Activated CD8-positive, alpha-beta memory T cell treated with anti-CD3 and anti-CD28 coated beads, Interleukin-2, amount 50 U/mL, for 48 hours (primary cell): ENCODE data around the gene E2F2.
"Not testable (repeated sequence)": the region's sequence is repeated elsewhere in the genome, so short reads cannot be mapped to it uniquely, and the experiment has no call there.

Experiments used
- DNase-seq: peaks from one replicate; pipeline ENCODE4 v3.0.0-alpha.2; 2020

The E2F2 gene

DNA sequence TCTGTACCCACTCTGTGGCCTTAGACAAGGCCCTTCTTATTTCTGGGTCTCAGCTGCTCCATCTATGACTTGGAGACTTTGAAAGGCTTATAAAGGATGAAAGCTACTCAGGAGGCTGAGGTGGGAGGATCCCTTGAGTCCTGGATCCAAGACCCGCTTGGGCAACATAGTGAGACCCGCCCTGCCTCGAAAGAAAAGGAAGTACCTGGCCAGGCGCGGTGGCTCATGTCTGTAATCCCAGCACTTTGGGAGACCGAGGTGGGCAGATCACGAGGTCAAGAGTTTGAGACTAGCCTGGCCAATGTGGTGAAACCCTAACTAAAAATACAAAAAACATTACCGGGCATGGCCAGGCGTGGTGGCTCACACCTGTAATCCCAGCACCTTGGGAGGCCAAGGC, 14.8 kb upstream of the E2F2 start:
- no peak for DNase-seq

DNA sequence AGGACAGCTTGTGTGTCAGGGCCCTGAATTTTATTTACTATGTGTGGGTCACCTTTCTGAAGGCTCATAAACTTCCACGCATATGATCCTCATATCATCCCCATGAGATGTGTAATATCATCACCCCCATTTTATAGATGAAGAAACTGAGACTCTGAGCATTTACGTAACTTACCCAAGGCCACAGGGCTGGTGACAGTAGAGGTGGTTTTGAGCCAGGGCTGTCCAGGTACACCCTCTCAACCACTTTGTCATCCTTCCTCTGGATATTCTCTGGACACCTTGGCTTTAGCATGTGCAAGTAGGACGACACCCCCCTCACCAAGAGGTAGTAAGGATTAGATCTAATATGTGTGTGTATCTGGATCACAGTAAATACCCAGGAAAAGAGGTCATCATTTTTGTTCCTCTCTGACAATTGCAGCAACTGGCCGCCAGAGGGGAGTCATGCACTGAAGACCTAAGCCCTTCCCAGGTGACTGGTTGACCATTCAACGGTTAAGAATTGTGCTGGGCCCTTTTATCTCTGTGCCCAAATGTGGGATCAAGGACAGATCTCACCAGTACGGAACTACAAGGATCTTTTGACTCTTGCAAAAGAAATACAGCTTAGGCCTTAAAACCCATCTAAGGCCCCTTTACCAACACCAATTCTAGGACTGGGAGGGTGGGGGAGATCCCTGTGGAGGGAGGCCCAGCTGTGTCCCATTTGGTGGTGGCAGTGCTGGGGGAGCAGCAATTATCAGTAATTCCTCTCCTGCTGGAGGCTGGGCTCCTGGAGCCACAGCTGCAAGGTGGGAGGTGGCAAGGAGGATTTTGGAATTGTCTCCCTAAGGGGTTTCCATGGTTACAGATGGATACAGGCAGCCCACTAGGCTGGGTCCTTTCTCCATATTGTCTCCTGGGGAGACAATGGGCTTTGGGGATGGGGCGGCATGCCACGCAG, 13.7 kb upstream of the E2F2 start:
- peak; percentile 83 for DNase-seq

DNA sequence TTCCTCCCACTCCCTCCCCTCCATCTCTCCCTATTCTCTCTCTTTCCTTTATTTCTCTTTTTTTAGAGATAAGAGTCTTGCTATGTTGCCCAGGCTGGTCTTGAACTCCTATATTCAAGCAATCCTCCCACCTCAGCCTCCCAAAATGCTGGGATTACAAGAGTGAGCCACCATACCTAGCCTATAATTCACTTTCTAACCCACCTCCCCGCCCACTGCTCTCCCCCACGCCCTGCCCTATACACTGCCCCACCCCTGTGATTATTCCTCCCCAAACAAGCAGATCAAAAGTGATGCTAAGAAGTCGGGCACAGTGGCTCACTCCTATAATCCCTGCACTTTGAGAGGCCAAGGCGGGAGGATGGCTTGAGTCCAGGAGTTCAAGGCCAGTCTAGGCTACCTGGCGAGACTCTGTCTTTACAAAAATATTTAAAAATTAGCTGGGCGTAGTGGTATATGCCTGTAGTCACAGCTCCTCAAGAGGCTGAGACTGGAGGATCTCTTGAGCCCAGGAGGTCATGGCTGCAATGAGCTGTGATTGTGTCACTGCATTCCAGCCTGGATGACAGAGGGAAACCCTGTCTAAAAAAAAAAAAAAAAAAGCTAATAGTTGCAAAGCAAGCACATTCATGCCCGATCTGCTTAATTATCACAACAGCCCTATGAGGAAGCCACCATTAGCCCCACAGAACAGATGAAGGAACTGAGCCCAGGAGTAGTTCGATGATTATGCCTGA, 12.8 kb upstream of the E2F2 start:
- DNase-seq: no peak

DNA sequence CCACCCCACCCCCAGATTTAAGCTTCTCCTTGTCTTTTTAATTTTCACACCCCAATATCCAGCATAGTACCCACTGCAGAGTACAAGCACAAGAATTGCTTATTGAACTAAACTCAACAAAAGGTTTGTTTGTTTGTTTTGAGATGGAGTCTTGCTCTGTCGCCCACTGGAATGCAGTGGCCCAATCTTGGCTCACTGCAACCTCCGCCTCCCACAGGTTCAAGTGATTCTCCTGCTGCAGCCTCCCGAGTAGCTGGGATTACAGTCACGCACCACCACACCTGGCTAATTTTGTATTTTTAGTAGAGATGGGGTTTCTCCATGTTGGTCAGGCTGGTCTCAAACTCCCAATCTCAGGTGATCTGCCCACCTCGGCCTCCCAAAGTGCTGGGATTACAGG, 11.9 kb upstream of the E2F2 start:
- not testable (repeated sequence) for DNase-seq

DNA sequence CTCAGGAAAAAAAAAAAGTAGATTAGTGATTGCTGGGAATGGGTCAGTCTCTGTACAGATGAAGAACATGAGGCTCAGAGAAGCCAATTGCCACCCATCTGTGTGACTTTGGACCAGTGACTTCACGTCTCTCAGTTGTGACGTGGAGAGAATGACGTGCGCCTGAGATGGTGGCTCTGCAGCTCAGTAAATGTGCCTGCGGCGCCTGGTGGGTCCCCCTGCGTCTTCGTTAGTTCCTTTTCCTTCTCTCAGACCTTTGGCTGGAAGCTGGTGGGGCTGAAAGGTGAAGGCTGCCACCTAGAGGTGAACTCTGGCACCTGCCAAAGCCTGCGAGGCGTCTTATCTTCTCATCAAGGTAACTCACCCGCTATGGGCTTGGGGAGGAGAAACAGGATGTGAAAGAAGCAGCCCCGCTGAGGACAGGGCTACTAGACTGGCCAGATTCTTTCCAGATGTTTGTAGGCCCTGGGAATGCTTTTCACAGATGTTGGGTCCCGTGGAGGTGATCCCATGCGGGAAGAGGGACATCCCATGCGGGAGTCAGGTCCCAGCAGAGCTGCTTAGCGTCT, 8.7 kb upstream of the E2F2 start:
- DNase-seq: peak; percentile 91

DNA sequence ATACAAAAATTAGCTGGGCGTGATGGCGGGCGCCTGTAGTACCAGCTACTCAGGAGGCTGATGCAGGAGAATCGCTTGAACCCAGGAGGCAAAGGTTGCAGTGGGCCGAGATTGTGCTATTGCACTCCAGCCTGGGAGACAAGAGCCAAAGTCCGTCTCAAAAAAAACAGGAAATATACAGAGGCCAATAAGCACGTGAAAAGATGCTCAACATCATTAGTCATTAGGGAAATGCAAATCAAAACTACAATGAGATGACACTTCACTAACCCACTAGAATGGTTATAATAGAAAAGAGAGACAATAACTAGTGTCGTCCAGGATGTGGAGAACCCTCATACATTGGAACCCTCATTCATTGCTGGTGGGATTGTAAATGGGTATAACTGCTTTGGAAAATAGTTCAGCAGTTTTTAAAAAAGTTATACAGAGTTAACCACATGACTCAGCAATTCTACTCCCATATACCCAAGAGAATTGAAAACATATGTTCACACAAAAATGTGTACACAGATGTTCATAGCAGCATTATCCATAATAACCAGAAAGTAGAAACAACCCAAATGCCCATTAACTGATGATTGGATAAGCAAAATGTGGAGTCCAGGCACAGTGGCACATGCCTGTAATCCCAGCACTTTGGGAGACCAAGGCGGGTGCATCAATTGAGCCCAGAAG, 6.4 kb upstream of the E2F2 start:
- no peak for DNase-seq

DNA sequence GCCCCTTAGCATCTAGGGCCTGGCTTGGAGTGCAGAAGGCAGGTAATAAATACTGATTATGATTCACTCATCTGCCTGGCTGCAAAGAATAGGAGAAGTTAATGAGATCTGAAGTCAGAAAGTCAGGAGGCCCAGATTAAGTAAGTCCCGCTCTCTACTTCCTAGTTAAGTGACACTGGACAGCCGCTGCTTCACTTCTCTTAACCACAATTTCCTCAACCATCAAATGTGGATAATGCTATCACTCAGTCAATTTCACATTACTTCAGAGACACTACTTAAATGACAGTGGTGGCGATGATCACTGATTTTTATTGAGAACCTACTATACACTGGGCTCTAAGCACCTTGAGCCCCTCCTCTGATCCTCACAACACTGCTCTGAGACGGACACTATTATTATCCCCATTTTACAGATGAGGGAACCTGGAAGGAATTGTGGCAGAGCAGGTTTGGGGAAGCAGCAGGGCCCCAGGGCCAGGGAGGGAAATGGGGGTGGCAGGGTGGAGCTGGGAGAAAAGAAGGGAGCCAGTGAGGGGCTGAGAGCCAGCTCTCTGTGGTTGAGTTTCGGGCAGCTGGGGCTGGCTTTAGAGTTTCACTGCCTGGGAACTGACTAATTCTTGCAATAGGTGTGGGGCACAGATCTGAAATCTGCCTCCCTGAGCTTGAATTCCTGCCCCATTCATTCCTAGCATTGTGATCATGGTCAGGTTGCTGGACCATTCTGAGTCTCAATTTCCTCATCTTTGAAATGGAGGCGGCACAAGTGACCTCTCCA, 2.4 kb upstream of the E2F2 start:
- no peak for DNase-seq

DNA sequence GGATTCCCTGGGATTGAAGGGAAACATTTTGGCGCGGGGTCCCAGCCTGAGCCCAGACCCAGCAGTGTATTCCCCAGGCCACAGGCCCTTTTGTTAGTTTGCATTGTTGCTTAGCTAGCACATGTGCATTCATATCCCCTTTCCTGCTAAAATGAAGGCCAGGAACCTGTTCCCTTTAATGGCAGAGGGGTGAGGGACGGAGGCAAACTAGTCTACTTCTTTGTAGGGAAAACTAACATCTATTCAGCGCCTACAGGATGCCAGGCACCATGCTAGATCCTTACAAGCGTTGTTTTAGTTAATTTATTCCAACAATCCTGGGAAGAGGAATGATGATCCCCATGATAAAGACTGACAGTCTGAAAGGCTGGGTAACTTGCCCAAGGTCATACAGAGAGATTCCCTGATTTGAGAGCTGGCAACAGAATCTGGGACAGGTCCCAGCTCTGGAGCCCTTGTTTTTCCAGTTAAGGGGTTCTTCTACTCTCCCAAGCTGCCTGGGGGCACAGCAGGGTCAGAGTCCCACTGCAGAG, 595 bp upstream of the E2F2 start:
- DNase-seq: no peak

DNA sequence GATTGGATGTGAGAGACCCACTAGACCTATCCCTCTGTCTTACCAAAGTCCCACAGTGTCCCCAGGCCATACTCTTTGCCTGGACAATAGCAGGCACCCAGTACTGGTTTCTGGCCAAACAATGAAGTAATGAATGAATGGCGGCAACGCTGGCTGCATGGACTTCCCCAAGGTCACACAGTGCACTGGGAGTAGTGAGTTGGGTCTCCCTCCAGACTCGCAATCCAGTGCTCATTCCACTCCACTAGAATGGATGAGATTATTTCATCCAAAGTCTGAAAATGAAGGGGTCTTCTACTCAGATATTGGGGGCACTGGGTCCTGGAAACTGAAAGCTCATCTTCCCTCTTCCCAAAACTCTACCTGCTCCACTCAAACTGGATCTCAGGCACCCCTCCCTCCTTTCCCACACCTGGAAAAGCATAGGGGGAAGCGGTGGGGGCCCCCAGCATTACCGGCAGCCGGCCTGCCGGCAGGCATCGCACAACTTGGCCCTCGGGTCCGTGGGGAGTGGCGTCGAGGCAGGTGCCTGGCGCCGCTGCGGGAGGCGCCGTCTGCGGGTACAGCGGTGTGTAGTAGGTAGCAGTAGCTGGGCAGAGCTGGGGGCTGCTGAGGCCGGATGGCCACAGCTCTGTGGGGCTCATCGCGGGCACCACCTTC, 816 bp downstream of the E2F2 start:
- no peak for DNase-seq

DNA sequence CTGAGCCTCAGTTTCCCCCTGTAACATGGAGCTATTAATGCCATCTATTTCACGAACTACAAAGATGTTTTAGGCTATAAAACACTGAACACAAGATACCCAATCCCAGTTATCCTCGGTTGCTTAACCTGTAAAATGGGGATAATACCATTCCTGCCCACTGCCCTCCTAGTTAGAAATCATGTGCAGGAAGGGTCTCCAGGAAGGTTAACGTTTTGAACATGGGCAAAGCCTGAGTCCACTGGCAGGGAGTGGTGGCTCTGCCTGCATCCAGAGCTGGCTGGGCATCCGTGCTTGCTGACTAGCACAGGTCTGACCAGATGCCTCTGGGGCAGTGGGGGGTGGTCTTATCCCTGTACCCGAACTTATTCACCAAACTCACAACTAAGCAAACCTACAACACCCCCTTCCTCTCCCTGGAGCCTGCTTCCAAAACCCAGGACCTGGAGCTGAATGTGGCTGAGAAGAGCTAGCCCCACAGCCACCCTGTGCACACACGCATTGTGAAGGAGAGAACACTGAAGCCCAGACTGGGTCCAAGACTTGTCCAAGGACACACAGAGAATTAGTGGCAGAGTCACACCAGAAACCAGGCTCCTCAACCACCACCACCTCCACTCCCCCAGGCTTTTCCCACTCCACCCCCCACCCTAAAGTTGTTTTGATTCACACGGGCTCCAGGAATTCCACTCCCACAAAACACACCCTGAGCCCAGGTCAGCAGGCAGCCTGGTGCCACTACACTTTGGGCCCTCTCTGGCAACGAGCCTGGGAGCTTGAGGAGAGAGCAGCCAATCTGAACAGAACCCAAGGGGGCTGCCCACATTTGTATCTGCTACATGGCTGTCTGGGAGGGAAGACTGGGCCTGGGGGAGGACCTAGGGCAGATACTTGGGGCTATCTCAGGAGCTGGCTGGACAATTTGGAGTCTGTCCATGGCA, 1.6 kb downstream of the E2F2 start:
- DNase-seq: peak; percentile 60

DNA sequence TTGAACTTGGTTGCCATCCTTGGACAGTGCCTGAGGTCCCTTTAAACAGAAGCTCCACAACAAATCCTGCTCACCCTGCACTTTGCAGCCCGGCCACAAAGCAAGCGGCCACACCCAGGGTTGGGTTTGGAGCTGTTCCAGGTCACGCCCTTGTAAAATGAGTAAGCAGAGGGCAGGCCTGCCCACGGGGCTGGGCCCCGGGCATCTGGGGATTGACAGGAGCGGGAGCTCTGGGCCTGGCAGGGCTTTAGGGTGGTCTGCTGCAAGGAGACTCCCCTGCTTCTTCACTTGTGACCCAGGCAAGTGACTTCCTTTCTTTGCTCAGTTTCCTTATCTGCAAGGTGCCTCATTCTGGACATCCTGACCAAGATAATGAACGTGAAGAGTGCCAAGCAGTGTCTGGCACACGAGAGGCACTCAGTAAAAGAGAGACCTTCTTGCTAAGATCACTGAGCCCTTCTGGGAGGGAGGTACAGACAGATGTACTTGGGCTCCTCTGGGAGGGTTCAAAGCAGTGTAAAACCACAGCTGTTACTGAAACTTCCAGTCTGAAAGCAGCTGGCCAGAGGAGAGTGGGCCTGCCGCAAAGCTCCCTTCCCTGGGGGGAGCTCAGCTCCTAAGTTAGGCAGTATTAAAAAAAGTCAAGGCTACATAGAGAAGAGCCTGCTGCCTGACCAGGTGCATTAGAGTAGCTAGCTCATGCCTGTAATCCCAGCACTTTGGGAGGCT, 2.6 kb downstream of the E2F2 start:
- peak; percentile 89 for DNase-seq

DNA sequence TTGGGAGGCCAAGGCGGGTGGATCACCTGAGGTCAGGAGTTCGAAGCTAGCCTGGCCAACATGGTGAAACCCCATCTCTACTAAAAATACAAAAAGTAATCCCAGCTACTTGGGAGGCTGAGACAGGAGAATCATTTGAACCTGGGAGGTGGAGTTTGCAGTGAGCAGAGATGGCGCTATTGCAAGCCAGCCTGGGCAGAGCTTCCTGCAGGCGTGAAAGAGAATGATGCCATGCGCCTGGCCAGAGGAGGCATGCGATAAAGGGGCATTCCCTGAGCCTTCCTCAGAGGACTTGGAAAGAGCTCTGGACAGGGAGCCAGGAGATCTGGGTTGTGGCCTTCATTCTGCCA, 3.2 kb downstream of the E2F2 start:
- DNase-seq: no peak

DNA sequence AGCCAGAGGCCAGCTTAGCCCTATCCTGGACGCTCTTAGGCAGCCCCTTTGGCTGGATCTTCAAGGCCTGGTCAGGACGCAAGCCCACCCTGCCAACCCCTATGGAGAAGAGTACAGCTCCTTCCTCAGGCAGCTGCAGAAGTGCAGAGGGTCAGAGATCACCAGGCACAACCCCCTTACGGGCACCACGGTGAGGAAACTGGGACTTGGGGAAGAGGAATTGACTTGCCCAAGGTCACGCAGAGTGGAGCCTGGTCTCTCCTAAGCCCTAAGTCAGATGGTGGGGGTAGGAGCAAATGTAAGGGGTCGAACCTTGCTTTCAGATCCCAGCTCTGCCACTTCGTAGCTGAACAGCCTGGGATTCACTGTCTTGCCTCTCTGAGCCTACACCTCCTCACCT, 3.7 kb downstream of the E2F2 start:
- DNase-seq: no peak

DNA sequence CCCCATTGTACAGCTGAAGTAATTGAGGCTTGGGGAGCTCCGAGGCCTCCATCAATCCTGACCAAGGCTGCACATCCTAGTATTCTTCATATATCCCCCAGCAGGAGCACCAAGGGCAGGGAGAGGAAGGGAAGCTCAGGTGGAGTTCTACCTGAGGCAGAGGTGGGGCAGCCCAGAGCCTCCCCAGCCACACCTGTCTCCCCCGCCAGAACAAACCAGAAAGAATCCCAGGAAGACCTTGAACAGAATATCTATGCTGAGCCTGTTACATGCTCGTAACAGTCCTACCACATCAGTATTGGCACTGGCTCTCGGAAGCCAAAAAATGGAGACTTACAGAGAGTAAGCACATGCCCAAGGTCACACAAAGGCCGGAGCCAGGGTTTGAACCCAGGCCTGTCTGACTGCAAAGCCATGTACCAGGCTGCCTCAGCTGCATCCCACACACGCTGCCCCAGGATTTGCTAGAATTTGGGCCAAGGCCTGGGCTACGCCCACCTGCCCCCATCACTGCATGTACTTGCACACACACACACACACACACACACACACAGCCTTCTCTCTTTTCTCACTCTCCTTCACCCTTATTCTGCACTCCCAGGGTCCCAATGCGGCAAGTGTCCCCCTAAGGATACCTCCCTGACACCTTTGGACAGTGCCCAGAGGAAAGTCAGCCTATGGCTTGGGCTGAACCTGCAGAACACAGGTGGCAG, 4.5 kb downstream of the E2F2 start:
- no peak for DNase-seq

DNA sequence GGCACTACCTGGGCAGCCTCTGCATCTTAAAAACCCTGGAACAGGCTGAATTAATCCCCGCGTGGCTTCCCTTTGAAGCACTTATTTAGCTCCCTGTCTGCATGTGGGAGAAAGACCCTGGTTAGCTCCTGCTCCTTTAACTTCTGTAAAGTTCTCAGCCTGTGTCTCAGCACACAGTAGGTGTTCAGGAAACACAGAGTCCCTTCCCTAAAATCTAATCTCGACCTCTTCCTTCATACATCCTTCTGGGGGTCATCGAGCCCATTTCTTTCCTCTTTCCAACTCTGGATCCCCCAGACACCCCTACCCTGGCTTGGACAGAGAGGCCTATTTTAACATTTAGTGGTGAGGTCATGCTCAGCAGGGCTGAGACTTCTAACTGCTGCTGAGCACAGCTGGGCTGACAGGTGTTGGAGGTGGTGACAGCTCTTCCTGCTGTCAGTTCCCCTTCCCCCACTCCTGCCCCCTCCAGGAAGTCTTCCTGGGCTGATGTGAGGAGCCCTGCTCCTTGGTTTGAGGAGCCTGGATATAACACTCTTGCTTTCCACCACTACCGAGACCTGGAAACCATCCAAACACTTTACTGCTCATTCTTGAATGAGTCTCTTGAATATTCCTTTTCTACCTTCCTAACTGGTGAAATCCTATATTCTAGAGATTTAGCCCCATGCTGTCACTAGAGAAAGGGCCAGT, 5.3 kb downstream of the E2F2 start:
- DNase-seq: no peak

DNA sequence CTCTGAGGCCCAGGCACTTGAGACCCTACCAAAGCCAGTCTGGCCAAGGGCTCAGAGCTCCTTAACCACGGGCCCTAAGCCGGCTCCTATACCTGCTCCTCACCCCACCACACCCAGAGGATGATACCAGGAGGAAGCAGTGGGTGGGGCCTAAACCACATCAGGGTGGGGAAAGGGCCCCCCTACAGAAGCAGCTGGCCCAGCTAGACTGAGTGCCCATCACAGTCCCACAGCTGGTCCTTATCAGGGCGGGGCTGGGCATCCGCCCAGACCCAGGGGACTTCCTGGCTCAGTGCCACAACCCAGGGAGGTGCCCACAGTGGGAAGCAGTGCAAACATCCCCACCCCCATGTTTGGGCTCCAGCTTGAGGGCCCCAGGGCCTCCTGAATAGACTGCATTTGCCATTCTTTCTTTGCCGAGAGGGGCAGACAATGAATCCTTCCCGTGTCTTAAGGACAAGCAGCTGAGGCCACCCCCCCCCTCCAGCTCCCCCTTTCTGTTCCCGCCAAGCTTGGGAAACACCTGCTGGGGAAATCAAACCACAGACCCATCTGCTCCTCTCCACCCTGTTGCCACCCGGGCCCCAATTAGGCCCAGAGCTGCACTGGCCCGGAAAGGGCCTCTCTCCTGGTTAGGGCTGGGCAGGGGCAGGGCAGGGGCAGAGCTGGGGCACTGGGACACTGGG, 6.2 kb downstream of the E2F2 start:
- DNase-seq: no peak

DNA sequence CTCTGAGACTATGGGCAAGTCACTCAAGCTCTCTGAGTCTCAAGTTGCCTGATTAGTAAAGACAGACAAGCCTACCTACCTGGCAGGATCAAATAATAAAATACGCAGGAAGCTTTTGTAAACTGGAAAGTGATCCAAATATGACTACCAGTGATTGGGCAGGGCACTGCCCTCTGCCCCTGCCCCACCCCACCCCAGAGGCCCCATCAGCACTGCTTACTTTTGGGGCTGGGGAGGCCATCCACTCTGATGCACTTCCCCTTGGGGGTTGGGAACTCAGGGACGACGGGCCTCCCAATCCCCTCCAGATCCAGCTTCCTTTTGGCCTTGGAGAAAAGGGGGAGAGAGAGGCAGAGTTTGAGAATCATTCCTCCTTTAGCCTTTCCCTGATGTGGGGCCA, 6.9 kb downstream of the E2F2 start:
- DNase-seq: no peak
